RWPE1 (cell line): ENCODE measurements around the gene CLEC4G.

Source experiments
- CTCF ChIA-PET: fragments of 350-600 bp; sonication (Branson Sonifier 250); formaldehyde crosslinking; extraction: SDS; loops from one replicate; lab custom pipeline; 2021; lab: Yijun Ruan, JAX
- POLR2A ChIA-PET: fragments of 400-600 bp; formaldehyde crosslinking; extraction: SDS; loops from one replicate; lab custom pipeline; 2020; ENCODE audit warnings: antibody characterized with exemption; ENCODE audit not compliant: low non-redundant PET; lab: Yijun Ruan, JAX
- DNase-seq: peaks from one replicate; pipeline ENCODE4 v3.0.0; 2012; ENCODE audit warnings: low spot score
- H3K27ac ChIP-seq: fragments of 450-650 bp; 2 replicates; pipeline ENCODE4 v1.5.1; 2017
- TF ChIP-seq, protein P1 (sequence below): fragments of 450-650 bp; conservative IDR thresholded peaks from 2 replicates; pipeline ENCODE4 v1.5.1; 2017; ENCODE audit warnings: low read depth, mild to moderate bottlenecking

Gene CLEC4G

DNA sequence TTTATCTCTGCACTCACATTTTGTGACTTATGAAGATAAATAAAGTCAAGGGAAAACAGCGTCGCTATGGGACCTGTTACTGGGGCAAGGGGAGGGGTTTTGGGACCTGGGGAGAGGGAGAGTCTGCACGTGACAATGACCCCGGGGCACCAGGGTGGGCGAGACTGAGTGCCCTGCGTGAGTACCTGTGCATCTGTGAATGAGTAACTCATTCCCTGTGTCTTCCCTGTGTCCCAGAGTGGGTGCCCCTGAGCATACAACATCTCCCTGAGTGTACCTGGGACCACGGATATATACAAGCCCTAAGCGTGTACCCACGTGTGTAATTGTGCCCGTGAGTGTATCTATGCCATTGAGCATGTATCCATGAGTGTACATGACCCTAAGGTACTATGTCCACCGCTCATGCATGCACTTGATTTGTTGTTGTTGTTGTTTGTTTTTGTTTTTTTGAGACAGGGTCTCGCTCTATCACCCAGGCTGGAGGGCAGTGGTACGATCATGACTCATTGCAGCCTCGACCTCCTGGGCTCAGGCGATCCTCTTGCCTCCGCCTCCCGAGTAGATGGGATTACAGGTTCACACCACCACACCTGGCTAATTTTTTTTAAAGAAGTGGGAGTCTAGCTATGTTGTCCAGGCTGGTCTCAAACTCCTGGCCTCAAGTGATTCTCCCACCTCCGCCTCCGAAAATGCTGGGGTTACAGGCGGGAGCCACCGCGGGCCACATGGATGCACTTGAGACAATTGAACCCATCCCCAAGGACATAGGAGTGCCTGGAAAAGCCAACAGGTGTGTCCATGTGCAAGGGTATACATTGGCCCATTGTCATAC is 51.9 kb downstream of the CLEC4G start:
- no peak for DNase-seq
- peak overlapping the region; percentile 74; the same call in 1 of the 2 replicates for H3K27ac ChIP-seq
- TF ChIP-seq, protein P1, sequence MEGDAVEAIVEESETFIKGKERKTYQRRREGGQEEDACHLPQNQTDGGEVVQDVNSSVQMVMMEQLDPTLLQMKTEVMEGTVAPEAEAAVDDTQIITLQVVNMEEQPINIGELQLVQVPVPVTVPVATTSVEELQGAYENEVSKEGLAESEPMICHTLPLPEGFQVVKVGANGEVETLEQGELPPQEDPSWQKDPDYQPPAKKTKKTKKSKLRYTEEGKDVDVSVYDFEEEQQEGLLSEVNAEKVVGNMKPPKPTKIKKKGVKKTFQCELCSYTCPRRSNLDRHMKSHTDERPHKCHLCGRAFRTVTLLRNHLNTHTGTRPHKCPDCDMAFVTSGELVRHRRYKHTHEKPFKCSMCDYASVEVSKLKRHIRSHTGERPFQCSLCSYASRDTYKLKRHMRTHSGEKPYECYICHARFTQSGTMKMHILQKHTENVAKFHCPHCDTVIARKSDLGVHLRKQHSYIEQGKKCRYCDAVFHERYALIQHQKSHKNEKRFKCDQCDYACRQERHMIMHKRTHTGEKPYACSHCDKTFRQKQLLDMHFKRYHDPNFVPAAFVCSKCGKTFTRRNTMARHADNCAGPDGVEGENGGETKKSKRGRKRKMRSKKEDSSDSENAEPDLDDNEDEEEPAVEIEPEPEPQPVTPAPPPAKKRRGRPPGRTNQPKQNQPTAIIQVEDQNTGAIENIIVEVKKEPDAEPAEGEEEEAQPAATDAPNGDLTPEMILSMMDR = no peak
- POLR2A ChIA-PET = no interaction called here
- CTCF ChIA-PET = interaction anchor here (0.7 to 1.5 kb wide), 9 partner anchors 8 to 171 kb away, joined by 3 to 9 read pairs (median 4); partner anchors contain the start of gene RETN

GRCh38 chr19:7678971-7679751 is 52.7 kb downstream of the CLEC4G start:
- DNase-seq = no peak
- H3K27ac ChIP-seq = no peak overlapping the region
- POLR2A ChIA-PET = no interaction called here
- TF ChIP-seq, protein P1 = 0 out of 2 replicates have a peak, but pooled peaks have one; percentile 11
- CTCF ChIA-PET = interaction anchor here (0.5 to 1.4 kb wide), 2 partner anchors 111 to 389 kb away, joined by 5 to 6 read pairs; no protein-coding TSS in a partner anchor
